GM19239 (cell line): Measurements from ENCODE around the gene RGS9.
"Not testable (repeated sequence)": the region's sequence is repeated elsewhere in the genome, so short reads cannot be mapped to it uniquely, and the experiment has no call there.

ENCODE experiments used
- DNase-seq: peaks from one replicate; pipeline ENCODE4 v3.0.0; 2011; ENCODE audit warnings: low spot score; ENCODE audit not compliant: insufficient read length
- FAIRE-seq: peaks from 2 replicates; lab custom pipeline; 2011; peaks lifted over from hg19 to GRCh38; lab: Jason Lieb, UNC

RGS9 gene

GRCh38 chr17:65109990-65110680 is 27.0 kb upstream of the RGS9 start:
- FAIRE-seq (no peak), DNase-seq (no peak)

GRCh38 chr17:65115839-65116238 is 21.3 kb upstream of the RGS9 start:
- FAIRE-seq (no peak), DNase-seq (no peak)

GRCh38 chr17:65116515-65116914 is 20.7 kb upstream of the RGS9 start:
- not testable (repeated sequence) for FAIRE-seq

GRCh38 chr17:65117384-65118035 is 19.7 kb upstream of the RGS9 start:
- DNase-seq (no peak), FAIRE-seq (no peak)

More at GRCh38 chr17:65116515-65116914, 20.7 kb upstream of the RGS9 start:
- DNase-seq: not testable (repeated sequence)

- DNase-seq (no peak), FAIRE-seq (peak; percentile 33)
These were observed 15.8 kb upstream of the RGS9 start for GRCh38 chr17:65121368-65121767.

GRCh38 chr17:65121916-65122806 is 15.0 kb upstream of the RGS9 start:
- FAIRE-seq (peak; percentile 64), DNase-seq (no peak)

GRCh38 chr17:65122836-65123756 is 14.1 kb upstream of the RGS9 start:
- DNase-seq: peak; percentile 85
- peak; percentile 95 for FAIRE-seq

- no peak for FAIRE-seq
These were observed 13.2 kb upstream of the RGS9 start for GRCh38 chr17:65123757-65124675.

GRCh38 chr17:65130832-65131231 is 6.3 kb upstream of the RGS9 start:
- no peak for FAIRE-seq
- no peak for DNase-seq

More at GRCh38 chr17:65123757-65124675, 13.2 kb upstream of the RGS9 start:
- no peak for DNase-seq

- FAIRE-seq: no peak
These were observed 5.9 kb upstream of the RGS9 start for GRCh38 chr17:65131240-65131639.

GRCh38 chr17:65131946-65132345 is 5.2 kb upstream of the RGS9 start:
- FAIRE-seq: no peak
- DNase-seq: no peak

More at GRCh38 chr17:65131240-65131639, 5.9 kb upstream of the RGS9 start:
- no peak for DNase-seq

GRCh38 chr17:65134035-65134434 is 3.1 kb upstream of the RGS9 start:
- FAIRE-seq (no peak), DNase-seq (no peak)

- no peak for DNase-seq
- FAIRE-seq: no peak
These were observed 2.1 kb downstream of the RGS9 start for GRCh38 chr17:65139101-65139764.

GRCh38 chr17:65142247-65142646 is 5.1 kb downstream of the RGS9 start:
- DNase-seq (no peak), FAIRE-seq (no peak)

GRCh38 chr17:65143889-65144604 is 6.9 kb downstream of the RGS9 start:
- no peak for DNase-seq
- no peak for FAIRE-seq

GRCh38 chr17:65145743-65146142 is 8.6 kb downstream of the RGS9 start:
- FAIRE-seq (no peak), DNase-seq (no peak)

GRCh38 chr17:65147955-65148354 is 10.8 kb downstream of the RGS9 start:
- no peak for FAIRE-seq
- no peak for DNase-seq
